Activated CD4-positive, alpha-beta T cell treated with anti-CD3 and anti-CD28 coated beads for 36 hours (primary cell): ENCODE results near the gene KLHL40. TPM values are rescaled to one million over a fixed set of nuclear protein-coding genes. Genes with fewer than 3 reads are reported as not detected.

Experiments
- ATAC-seq: fragments of 200-7000 bp; cut with Tn5 transposase; one replicate; pipeline ENCODE4 v1.10.0; 2021; ENCODE audit warnings: mild to moderate bottlenecking, moderate library complexity
- CTCF ChIA-PET: fragments of 350-600 bp; sonication (Branson Sonifier 250); formaldehyde crosslinking; loops from one replicate; lab custom pipeline; 2021; ENCODE audit warnings: antibody characterized with exemption; lab: Charles Lee
- POLR2A ChIA-PET: fragments of 350-600 bp; sonication (Branson Sonifier 250); formaldehyde crosslinking; loops from one replicate; lab custom pipeline; 2021; ENCODE audit warnings: antibody characterized with exemption, inconsistent platforms; lab: Charles Lee
- DNase-seq: peaks from one replicate; pipeline ENCODE4 v3.0.0-alpha.2; 2020
- H3K27ac Mint-ChIP-seq: one replicate; pipeline ENCODE4 v1.8.0; 2021; ENCODE audit warnings: mixed read lengths
- H3K27me3 Mint-ChIP-seq: one replicate; pipeline ENCODE4 v1.8.0; 2021; ENCODE audit warnings: mixed read lengths
- H3K36me3 Mint-ChIP-seq: one replicate; pipeline ENCODE4 v1.8.0; 2021; ENCODE audit warnings: low read depth, mixed read lengths
- H3K4me1 Mint-ChIP-seq: one replicate; pipeline ENCODE4 v1.8.0; 2021; ENCODE audit warnings: mixed read lengths
- H3K4me3 Mint-ChIP-seq: one replicate; pipeline ENCODE4 v1.8.0; 2021; ENCODE audit warnings: mild to moderate bottlenecking, moderate library complexity, mixed read lengths
- H3K9me3 Mint-ChIP-seq: one replicate; pipeline ENCODE4 v1.8.0; 2021; ENCODE audit warnings: low read depth, mixed read lengths
- intact Hi-C, 2 experiments: fragments of 100-400 bp; cut with DNase I in 1 of 2; cut with micrococcal nuclease in 1 of 2; formaldehyde crosslinking; loops; one replicate each; pipeline versions ENCODE4 v1.14.2 to v1.15.1; 2022 to 2024; cut with DNase I, micrococcal nuclease
- total RNA-seq, 2 experiments: library from RNA; stranded (reverse); gene quantifications; one replicate each; pipeline ENCODE4 v1.2.3, GENCODE V29; 2021

KLHL40 gene
- total RNA-seq, 2 experiments from 2014 or later = not detected

- no peak for DNase-seq
- Mint-ChIP-seq H3K27me3 (no peaks in the 10 kb centered on the region), H3K9me3 (no peaks in the 10 kb centered on the region), H3K27ac (no peak overlapping the region), H3K4me3 (no peak overlapping the region), H3K4me1 (no peaks in the 10 kb centered on the region), H3K36me3 (no peaks in the 10 kb centered on the region)
- ATAC-seq = no peak
- ChIA-PET CTCF (no interaction called here), POLR2A (no interaction called here)
- intact Hi-C loops = no loop called here
Observed at GRCh38 chr3:42732196-42732828, 47.0 kb downstream of the KLHL40 start.

- H3K4me3 Mint-ChIP-seq = no peak overlapping the region
- H3K36me3 Mint-ChIP-seq = no peaks in the 10 kb centered on the region
- intact Hi-C loops = no loop called here
- no peaks in the 10 kb centered on the region for H3K4me1 Mint-ChIP-seq
- no peak for ATAC-seq
- no peak for DNase-seq
- no peaks in the 10 kb centered on the region for H3K27me3 Mint-ChIP-seq
- CTCF ChIA-PET = interaction anchor here (0.9 kb wide), 1 partner anchor 99 kb away, joined by 3 read pairs; no protein-coding TSS in a partner anchor
- no peak overlapping the region for H3K27ac Mint-ChIP-seq
- no peaks in the 10 kb centered on the region for H3K9me3 Mint-ChIP-seq
- POLR2A ChIA-PET = no interaction called here
Observed at GRCh38 chr3:42732829-42733459, 47.6 kb downstream of the KLHL40 start.

GRCh38 chr3:42733501-42734262, 48.3 kb downstream of the KLHL40 start:
- H3K27me3 Mint-ChIP-seq = no peaks in the 10 kb centered on the region
- H3K4me3 Mint-ChIP-seq = no peak overlapping the region
- H3K36me3 Mint-ChIP-seq = no peaks in the 10 kb centered on the region
- no peak for ATAC-seq
- H3K9me3 Mint-ChIP-seq = no peaks in the 10 kb centered on the region
- no peaks in the 10 kb centered on the region for H3K4me1 Mint-ChIP-seq
- intact Hi-C loops = no loop called here
- ChIA-PET CTCF (interaction anchor here (0.9 kb wide), 1 partner anchor 98 kb away, joined by 3 read pairs; no protein-coding TSS in a partner anchor), POLR2A (no interaction called here)
- no peak for DNase-seq
- H3K27ac Mint-ChIP-seq = no peak overlapping the region

GRCh38 chr3:42734263-42734860, 49.0 kb downstream of the KLHL40 start:
- Mint-ChIP-seq H3K27ac (no peak overlapping the region), H3K4me1 (no peaks in the 10 kb centered on the region), H3K9me3 (no peaks in the 10 kb centered on the region), H3K27me3 (no peaks in the 10 kb centered on the region), H3K36me3 (no peaks in the 10 kb centered on the region), H3K4me3 (no peak overlapping the region)
- no peak for ATAC-seq
- ChIA-PET CTCF (interaction anchor here (1.1 kb wide), 1 partner anchor 10 kb away, joined by 4 read pairs; no protein-coding TSS in a partner anchor), POLR2A (no interaction called here)
- no peak for DNase-seq
- intact Hi-C loops = no loop called here

- no peak overlapping the region for H3K27ac Mint-ChIP-seq
- intact Hi-C loops = no loop called here
- H3K9me3 Mint-ChIP-seq = no peaks in the 10 kb centered on the region
- no peaks in the 10 kb centered on the region for H3K36me3 Mint-ChIP-seq
- DNase-seq = no peak
- ChIA-PET CTCF (interaction anchor here (0.7 to 1.1 kb wide), 2 partner anchors 10 to 15 kb away, joined by 3 to 4 read pairs; no protein-coding TSS in a partner anchor), POLR2A (no interaction called here)
- no peaks in the 10 kb centered on the region for H3K27me3 Mint-ChIP-seq
- ATAC-seq = no peak
- no peak overlapping the region for H3K4me3 Mint-ChIP-seq
- H3K4me1 Mint-ChIP-seq = no peaks in the 10 kb centered on the region
Observed at GRCh38 chr3:42735019-42735418, 49.7 kb downstream of the KLHL40 start.

- Mint-ChIP-seq H3K4me3 (no peak overlapping the region), H3K27me3 (no peaks in the 10 kb centered on the region), H3K4me1 (no peaks in the 10 kb centered on the region), H3K27ac (no peak overlapping the region), H3K9me3 (no peaks in the 10 kb centered on the region), H3K36me3 (no peaks in the 10 kb centered on the region)
- POLR2A ChIA-PET = no interaction called here
- intact Hi-C loops = no loop called here
- DNase-seq (no peak), ATAC-seq (no peak)
- CTCF ChIA-PET = interaction anchor here (0.6 to 1.1 kb wide), 3 partner anchors 9 to 23 kb away, joined by 3 to 4 read pairs (median 3); no protein-coding TSS in a partner anchor
Observed at GRCh38 chr3:42735615-42736014, 50.3 kb downstream of the KLHL40 start.

- no peak overlapping the region for H3K4me3 Mint-ChIP-seq
- H3K27me3 Mint-ChIP-seq = no peaks in the 10 kb centered on the region
- DNase-seq (no peak), ATAC-seq (no peak)
- no peaks in the 10 kb centered on the region for H3K9me3 Mint-ChIP-seq
- ChIA-PET POLR2A (no interaction called here), CTCF (interaction anchor here (0.6 kb wide), 1 partner anchor 23 kb away, joined by 3 read pairs; no protein-coding TSS in a partner anchor)
- no peaks in the 10 kb centered on the region for H3K4me1 Mint-ChIP-seq
- no peaks in the 10 kb centered on the region for H3K36me3 Mint-ChIP-seq
- H3K27ac Mint-ChIP-seq = no peak overlapping the region
- intact Hi-C loops = no loop called here
Observed at GRCh38 chr3:42736081-42736480, 50.7 kb downstream of the KLHL40 start.

- no peak overlapping the region for H3K27ac Mint-ChIP-seq
- POLR2A ChIA-PET = no interaction called here
- ATAC-seq (no peak), DNase-seq (no peak)
- H3K4me3 Mint-ChIP-seq = no peak overlapping the region
- no peaks in the 10 kb centered on the region for H3K36me3 Mint-ChIP-seq
- no peaks in the 10 kb centered on the region for H3K27me3 Mint-ChIP-seq
- CTCF ChIA-PET = interaction anchor here (0.6 kb wide), 1 partner anchor 24 kb away, joined by 3 read pairs; no protein-coding TSS in a partner anchor
- no peaks in the 10 kb centered on the region for H3K9me3 Mint-ChIP-seq
- no peaks in the 10 kb centered on the region for H3K4me1 Mint-ChIP-seq
- intact Hi-C loops = no loop called here
Observed at GRCh38 chr3:42736531-42736930, 51.2 kb downstream of the KLHL40 start.

GRCh38 chr3:42739401-42740158, 54.2 kb downstream of the KLHL40 start:
- intact Hi-C loops = loop anchor here (5.0 to 10.0 kb wide), 3 partner anchors 85 to 495 kb away; partner anchors contain the start of gene ZBTB47 (in 2 of the 2)
- CTCF ChIA-PET = interaction anchor here (0.8 kb wide), 1 partner anchor 145 kb away, joined by 3 read pairs; no protein-coding TSS in a partner anchor
- POLR2A ChIA-PET = no interaction called here
- Mint-ChIP-seq H3K4me1 (peaks cover 7% of the 10 kb centered on the region), H3K27me3 (no peaks in the 10 kb centered on the region), H3K27ac (no peak overlapping the region), H3K36me3 (no peaks in the 10 kb centered on the region), H3K9me3 (no peaks in the 10 kb centered on the region), H3K4me3 (no peak overlapping the region)
- DNase-seq (no peak), ATAC-seq (no peak)

- intact Hi-C loops = loop anchor here (5.0 to 10.0 kb wide), 3 partner anchors 87 to 497 kb away; partner anchors contain the start of gene ZBTB47 (in 2 of the 2)
- Mint-ChIP-seq H3K4me1 (peaks cover 11% of the 10 kb centered on the region), H3K9me3 (no peaks in the 10 kb centered on the region), H3K27ac (no peak overlapping the region), H3K27me3 (no peaks in the 10 kb centered on the region), H3K4me3 (no peak overlapping the region), H3K36me3 (no peaks in the 10 kb centered on the region)
- DNase-seq = no peak
- POLR2A ChIA-PET = no interaction called here
- ATAC-seq = no peak
- CTCF ChIA-PET = interaction anchor here (0.7 kb wide), 1 partner anchor 121 kb away, joined by 3 read pairs; no protein-coding TSS in a partner anchor
Observed at GRCh38 chr3:42741796-42742195, 56.5 kb downstream of the KLHL40 start.
